ENCODE results near the gene MEGF11. TPM values are rescaled to one million over a fixed set of nuclear protein-coding genes. Genes with fewer than 3 reads are reported as not detected.
"Not testable (repeated sequence)": the region's sequence is repeated elsewhere in the genome, so short reads cannot be mapped to it uniquely, and the experiment has no call there.

MEGF11 gene
- total RNA-seq, 1 experiment from 2014 or later: 0.09 TPM

- CTCF ChIA-PET: no interaction called here
- peaks cover 10% of the 10 kb centered on the region for H3K4me1 Mint-ChIP-seq (ENCODE audit: low read depth, unreplicated experiment)
- TF ChIP-seq CTCF (IDR thresholded peaks at IDR 0.05; ENCODE audit: unreplicated experiment): no peak
- H3K27me3 Mint-ChIP-seq (ENCODE audit: unreplicated experiment): peaks cover 29% of the 10 kb centered on the region
- DNase-seq: peak; percentile 20
- no TSS peak for BruUV-seq (replicated peaks)
- intact Hi-C loops (cut with micrococcal nuclease; ENCODE audit: unreplicated experiment): no loop called here
- H3K9me3 Mint-ChIP-seq (ENCODE audit: low read depth, unreplicated experiment): no peaks in the 10 kb centered on the region
- peaks cover 8% of the 10 kb centered on the region for H3K36me3 Mint-ChIP-seq (ENCODE audit: insufficient read depth, unreplicated experiment)
- no peak overlapping the region for H3K4me3 Mint-ChIP-seq (ENCODE audit: low read depth, unreplicated experiment)
- no peak overlapping the region for H3K27ac Mint-ChIP-seq (ENCODE audit: unreplicated experiment)
Observed at GRCh38 chr15:66007663-66008262, 245.8 kb downstream of the MEGF11 start.

- intact Hi-C loops (cut with micrococcal nuclease; ENCODE audit: unreplicated experiment): no loop called here
- no peaks in the 10 kb centered on the region for H3K9me3 Mint-ChIP-seq (ENCODE audit: low read depth, unreplicated experiment)
- DNase-seq: peak; percentile 46
- CTCF ChIA-PET: interaction anchor here (0.9 kb wide), 1 partner anchor 9 kb away, joined by 3 read pairs; no protein-coding TSS in a partner anchor
- H3K4me3 Mint-ChIP-seq (ENCODE audit: low read depth, unreplicated experiment): no peak overlapping the region
- no peak overlapping the region for H3K27ac Mint-ChIP-seq (ENCODE audit: unreplicated experiment)
- peaks cover 10% of the 10 kb centered on the region for H3K4me1 Mint-ChIP-seq (ENCODE audit: low read depth, unreplicated experiment)
- H3K36me3 Mint-ChIP-seq (ENCODE audit: insufficient read depth, unreplicated experiment): peaks cover 8% of the 10 kb centered on the region
- no TSS peak for BruUV-seq (replicated peaks)
- peaks cover 36% of the 10 kb centered on the region for H3K27me3 Mint-ChIP-seq (ENCODE audit: unreplicated experiment)
- TF ChIP-seq CTCF (IDR thresholded peaks at IDR 0.05; ENCODE audit: unreplicated experiment): no peak
Observed at GRCh38 chr15:66006986-66007385, 246.6 kb downstream of the MEGF11 start.

GRCh38 chr15:66004618-66005262 lies 248.8 kb downstream of the MEGF11 start:
- intact Hi-C loops (cut with micrococcal nuclease; ENCODE audit: unreplicated experiment): no loop called here
- H3K4me3 Mint-ChIP-seq (ENCODE audit: low read depth, unreplicated experiment): no peak overlapping the region

GRCh38 chr15:66003129-66003528 lies 250.4 kb downstream of the MEGF11 start:
- H3K4me1 Mint-ChIP-seq (ENCODE audit: low read depth, unreplicated experiment); H3K4me3 Mint-ChIP-seq (ENCODE audit: low read depth, unreplicated experiment); H3K9me3 Mint-ChIP-seq (ENCODE audit: low read depth, unreplicated experiment); H3K36me3 Mint-ChIP-seq (ENCODE audit: insufficient read depth, unreplicated experiment); DNase-seq; H3K27ac Mint-ChIP-seq (ENCODE audit: unreplicated experiment); BruUV-seq (replicated peaks); intact Hi-C loops (cut with micrococcal nuclease; ENCODE audit: unreplicated experiment): not testable (repeated sequence)
- CTCF ChIA-PET: interaction anchor here (0.5 to 1.4 kb wide), 2 partner anchors 17 to 24 kb away, joined by 3 read pairs; no protein-coding TSS in a partner anchor
- H3K27me3 Mint-ChIP-seq (ENCODE audit: unreplicated experiment): peaks cover 61% of the 10 kb centered on the region

More at GRCh38 chr15:66004618-66005262, 248.8 kb downstream of the MEGF11 start:
- Mint-ChIP-seq H3K36me3 (ENCODE audit: insufficient read depth, unreplicated experiment) (peaks cover 8% of the 10 kb centered on the region), H3K9me3 (ENCODE audit: low read depth, unreplicated experiment) (no peaks in the 10 kb centered on the region), H3K4me1 (ENCODE audit: low read depth, unreplicated experiment) (peaks cover 10% of the 10 kb centered on the region), H3K27me3 (ENCODE audit: unreplicated experiment) (peaks cover 57% of the 10 kb centered on the region), H3K27ac (ENCODE audit: unreplicated experiment) (no peak overlapping the region)
- CTCF ChIA-PET: no interaction called here
- TF ChIP-seq CTCF (IDR thresholded peaks at IDR 0.05; ENCODE audit: unreplicated experiment): no peak
- no TSS peak for BruUV-seq (replicated peaks)
- peak; percentile 55 for DNase-seq
